GM18511 (cell line): Measurements from ENCODE around the gene PRXL2B.

Experiments
- ATAC-seq: cut with Tn5 transposase; IDR thresholded peaks from one replicate; pipeline ENCODE4 v1.9.1; 2021; ENCODE audit warnings: mild to moderate bottlenecking, moderate library complexity; ENCODE audit not compliant: unreplicated experiment

PRXL2B gene

DNA sequence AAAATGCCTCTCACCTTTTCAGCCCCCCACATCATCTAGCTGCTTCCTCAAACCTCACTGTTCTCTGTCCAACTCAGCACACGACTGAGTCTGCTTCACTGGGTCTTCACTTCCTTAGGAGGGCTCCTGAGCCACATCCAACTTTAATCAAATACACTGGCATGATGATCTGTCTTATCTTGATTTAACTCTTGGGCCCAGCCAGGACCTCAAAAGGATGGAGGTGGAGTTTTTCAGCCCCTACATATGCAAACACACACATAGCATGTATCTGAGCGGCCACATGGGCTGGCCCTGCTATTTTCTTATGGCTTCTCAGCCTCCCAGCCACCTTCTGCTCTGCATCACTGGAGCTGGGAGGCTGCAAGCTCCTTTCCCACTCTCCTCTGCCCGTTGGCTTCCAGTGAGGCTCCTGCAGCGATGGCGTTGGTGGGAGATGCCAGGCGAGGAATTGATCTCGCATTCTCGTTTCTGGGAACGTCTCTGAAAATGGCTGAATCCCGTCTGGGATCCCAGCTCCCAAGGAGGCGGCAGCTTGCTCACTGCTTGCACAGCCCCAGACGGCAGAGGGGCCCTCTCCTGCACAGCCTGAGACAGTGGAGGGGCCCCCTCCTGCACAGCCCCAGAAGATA, 1.8 kb upstream of the PRXL2B start:
- ATAC-seq, result no peak

DNA sequence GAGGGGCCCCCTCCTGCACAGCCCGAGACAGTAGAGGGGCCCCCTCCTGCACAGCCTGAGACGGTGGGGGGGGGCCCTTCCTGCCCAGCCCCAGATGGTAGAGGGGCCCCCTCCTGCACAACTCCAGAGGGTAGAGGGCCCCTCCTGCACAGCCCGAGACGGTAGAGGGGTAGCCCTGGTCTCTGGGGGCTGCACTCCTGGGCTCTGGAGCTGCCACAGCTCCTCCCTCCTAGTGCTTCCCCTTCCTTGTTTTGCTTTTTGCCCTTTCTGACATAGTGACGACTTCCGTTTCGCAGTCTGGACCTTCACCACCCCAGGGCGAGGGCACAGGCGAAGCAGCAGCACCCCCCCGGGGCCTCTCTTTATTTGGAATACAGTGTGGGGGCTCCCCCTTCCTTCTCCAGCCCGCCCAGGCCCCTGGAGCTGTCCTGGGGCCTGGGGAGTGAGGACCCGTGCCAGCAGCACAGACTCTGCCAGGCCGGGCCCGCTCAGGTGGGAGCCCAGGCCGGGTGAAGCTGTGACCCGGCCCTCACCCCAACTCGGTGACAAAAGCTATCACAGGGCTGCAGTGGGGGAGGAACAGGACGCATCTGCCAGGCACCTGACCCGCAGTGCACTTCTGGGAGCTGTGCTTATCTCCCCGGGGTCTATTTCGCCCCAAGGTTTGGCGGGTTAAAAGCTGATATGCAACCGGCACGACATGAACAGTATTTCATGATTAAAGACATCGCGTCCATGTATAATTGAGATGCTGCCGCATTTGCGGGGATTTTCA, 1.1 kb upstream of the PRXL2B start:
- peak; percentile 50 for ATAC-seq

DNA sequence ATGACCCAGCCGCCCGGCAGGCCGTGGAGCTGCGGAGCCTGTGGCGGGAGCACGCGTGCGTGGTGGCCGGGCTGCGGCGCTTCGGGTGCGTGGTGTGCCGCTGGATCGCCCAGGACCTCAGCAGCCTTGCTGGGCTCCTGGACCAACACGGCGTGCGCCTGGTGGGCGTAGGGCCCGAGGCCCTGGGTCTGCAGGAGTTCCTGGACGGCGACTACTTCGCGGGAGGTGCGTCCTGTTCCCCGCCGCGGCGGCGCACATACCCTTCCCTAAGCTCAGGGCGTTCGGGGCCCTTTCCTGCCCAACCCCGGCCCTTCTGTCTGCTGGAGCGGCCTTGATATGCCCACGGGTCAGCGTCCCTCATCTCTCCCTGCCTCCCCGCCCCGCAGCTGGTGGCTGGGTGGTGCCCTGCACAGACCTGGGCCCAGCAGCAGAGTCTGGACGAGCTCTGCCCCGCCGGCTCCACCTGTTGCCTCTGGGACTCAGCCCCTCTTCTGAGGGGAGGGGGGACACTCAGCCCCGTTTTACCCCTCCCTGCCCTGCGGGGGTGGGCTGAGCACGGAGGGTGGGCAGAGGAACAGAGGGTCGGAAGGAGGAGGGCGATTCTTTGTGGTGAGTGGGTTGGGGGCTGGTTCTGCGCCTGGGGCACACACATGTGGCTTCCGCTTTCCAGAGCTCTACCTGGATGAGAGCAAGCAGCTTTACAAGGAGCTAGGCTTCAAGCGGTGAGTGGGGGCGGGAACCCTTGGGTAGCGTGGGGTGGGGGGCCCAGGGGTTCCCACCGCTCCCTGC, 688 bp downstream of the PRXL2B start:
- no peak for ATAC-seq

DNA sequence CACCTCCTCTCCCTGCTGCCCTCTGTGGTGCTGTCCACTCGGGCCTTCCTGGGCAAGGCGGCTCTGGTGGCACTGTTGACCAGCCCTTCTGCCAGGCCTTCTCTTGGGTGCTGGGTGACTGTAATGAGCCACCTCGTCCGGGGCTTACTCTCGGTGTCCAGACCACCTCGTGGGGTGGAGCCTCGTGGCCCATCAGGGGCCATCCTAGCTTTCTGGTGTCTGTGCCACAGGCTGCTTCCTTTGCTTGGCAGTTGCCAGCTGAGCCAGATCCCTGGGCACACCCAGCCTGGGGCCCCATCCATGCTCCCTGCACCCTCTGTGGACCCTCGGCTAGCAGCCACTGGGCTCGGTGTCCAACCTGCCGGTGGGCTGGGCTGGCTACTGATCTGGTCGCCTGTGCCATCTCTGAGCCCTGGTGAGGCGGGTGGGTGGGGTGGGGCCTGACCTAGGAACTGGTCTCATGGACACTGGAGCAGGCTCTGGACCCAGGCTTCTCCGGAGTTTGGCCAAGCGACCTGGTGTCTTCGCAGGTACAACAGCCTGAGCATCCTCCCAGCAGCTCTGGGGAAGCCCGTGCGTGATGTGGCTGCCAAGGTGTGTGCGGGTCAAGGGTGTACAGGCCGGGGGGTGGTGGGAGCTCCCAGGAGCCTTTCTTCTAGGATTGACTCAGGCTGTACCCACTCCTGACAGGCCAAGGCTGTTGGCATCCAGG, 1.4 kb downstream of the PRXL2B start:
- no peak for ATAC-seq

DNA sequence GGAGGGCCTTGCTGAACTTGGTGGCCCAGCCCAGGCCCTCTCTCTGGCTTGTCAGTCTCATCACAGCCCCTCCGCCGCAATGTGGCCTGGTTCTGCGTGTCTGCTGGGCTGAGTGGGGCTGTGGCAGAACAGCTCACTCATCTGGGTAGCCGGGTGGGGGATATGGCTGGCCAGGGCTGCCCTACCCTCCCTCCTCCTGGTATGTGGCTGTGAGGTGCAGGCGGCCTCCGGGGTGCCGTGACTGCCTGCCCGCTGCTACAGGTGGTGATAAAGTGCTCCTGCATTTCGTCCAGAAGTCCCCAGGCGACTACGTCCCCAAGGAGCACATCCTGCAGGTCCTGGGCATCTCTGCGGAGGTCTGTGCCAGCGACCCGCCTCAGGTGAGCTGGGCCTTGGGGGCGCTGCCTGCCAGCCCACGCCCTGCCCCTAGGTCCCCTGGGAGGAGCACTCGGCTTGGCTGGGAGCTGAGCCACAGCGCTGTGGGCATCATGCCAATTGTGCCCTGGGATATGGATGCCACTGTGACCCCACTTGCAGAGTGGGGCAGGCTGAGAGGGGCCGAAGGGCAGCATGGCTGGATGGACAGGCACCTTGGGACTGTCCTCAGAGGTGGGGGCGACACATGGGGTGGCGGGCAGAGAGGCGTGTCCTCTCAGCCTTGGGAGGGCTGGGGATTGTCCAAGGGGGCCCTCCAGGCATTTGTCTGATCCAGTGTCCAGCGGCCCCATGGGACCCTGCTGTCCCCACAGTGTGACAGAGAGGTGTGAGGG, 2.3 kb downstream of the PRXL2B start:
- ATAC-seq, result no peak

DNA sequence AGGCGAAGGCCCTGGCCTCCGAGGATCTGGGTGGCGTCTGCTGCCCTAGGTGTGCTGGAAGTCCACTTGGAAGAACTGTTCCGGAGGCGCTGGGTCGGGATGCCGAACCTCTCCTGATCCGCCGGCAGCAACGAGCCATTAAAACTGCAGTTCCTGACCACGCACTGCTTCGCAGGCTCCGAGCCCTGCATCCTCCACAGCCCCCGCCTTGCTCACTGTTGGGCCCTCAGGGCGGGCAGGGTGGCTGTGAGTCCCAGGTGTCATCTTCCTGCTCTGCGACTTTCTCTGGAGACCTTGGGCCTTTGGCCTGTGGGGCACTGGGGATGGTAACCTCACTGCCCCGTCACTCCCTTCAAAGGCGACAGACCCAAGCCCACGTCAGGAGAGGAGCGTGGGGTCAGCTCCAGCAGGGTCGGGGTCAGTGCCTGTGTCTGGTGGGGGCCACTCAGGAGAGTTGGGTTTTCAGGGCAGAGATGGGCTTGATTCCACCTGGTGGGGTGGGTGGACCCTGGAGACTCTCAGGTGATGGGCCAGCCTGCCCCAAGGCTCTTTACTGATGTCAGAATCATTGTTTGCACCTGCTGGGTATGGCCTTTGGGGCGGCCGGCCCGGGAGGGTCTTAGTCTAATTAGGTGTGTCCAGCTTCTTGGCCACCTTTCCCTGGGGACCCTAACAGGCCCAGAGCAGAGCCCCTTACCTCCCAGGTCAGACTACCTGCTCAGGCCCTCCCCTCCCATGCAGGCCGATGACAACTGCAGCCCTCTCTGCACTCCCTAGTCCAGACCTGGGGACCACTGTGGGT, 3.1 kb downstream of the PRXL2B start:
- no peak for ATAC-seq

DNA sequence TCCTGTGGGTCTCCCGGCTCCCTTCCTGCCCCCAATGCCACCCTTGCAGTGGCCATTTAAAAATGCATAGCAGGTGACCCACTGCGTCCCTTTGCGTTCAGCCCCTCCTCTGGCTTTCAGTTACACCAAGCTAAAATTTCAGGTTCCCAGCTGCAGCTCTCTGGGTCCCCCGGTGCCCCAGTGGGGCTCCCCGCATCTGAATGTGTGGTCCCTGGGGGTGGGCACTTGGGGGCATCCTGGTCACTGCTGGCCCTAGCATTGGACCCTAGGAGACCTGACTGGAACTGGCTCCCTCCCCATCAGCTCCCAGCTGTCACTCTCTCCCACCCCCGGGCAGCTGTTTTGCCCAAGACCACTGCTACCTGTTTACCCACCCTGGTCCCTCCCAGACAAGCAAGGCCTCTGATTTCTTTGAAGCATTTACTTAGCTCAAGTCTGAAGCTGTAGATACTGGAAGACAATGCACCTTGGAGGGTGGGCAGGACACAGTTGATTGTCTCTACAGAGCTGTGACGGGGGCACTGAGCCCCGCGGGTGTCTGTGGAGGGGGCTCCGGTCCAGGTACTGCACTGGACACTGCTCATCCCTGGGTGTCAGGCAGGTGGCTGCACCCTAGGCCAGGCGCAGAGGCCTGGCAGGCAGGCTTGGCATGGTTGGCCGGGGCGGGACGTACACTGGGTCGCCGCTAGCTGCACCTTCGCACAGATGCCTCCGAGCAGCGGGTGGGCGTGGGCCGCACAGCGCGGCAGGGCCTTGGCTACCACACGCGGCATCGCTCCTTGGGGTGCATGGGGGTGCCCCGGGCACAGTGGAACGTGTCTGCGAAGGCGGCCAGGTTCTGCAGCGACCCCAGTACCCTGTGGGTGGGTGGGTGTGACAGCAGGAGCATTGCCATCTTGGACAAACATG, 3.9 kb downstream of the PRXL2B start:
- ATAC-seq, result no peak

DNA sequence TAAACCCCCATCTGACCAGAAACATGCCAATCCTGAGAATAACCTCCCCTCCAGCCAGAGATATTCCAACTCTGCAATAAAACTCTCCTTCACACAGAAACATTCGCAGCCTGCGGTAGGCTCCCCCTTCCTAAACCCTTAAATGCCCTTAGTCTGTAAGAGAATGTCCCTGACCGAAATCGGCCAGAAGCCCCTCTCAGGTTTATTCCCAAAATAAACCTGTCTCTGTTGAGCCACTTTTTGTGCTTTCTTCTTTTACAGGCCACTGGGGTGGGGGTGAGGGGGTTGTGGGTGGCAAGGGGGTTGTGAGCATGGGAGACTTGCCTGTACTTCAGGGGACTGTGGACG, 4.6 kb downstream of the PRXL2B start:
- ATAC-seq, result no peak

DNA sequence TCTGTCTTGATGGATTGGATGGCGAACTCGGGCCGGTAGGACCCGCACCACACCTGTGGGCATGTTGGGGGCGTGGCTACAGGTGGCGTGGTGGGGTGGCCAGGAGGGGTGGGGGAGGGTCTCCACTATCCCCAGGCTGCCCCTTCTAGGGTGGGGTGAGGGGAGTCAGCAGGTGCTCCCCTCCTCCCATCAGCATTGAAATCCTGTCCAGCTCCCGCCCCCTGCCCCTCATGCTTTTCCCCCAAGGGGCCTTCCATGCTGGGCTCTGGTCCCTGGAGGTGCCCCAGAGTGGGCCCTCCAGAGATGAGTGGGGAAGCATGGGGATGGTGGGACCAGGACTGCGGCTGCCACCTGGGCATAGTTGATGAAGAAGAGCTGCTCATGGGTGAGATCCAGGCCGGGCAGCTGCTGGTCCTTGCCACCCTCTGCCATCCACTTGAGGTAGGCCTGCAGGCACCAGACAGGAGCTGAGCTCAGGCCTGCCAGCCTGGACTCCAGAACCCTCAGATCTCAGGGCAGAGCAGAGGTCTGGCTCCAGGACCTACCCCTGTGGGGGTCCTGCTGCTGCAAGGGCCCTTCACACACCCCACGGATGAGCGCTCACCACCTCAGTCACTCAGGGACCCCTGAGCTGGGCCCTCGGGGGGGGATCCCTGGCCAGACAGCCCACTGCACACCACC, 5.1 kb downstream of the PRXL2B start:
- no peak for ATAC-seq

DNA sequence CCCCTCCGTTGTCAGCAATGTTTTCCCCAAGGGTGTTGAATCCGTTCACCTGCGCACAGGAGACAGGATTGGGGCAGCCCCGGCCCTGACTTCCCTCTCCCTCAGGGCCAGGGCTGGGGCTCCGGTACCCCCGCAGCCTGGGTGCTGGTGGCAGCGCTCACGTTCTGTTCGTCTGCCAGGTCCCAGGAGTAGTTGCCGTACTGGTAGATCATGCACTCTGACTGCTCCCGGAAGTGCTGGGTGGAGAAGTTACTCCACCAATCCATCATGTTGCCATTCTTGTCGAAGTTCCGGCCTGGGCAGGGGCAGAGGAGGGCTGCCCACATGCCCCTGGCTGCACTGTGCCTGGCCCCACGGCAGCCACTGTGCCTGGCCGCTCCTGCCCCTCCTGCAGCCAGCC, 6.1 kb downstream of the PRXL2B start:
- ATAC-seq, result no peak

DNA sequence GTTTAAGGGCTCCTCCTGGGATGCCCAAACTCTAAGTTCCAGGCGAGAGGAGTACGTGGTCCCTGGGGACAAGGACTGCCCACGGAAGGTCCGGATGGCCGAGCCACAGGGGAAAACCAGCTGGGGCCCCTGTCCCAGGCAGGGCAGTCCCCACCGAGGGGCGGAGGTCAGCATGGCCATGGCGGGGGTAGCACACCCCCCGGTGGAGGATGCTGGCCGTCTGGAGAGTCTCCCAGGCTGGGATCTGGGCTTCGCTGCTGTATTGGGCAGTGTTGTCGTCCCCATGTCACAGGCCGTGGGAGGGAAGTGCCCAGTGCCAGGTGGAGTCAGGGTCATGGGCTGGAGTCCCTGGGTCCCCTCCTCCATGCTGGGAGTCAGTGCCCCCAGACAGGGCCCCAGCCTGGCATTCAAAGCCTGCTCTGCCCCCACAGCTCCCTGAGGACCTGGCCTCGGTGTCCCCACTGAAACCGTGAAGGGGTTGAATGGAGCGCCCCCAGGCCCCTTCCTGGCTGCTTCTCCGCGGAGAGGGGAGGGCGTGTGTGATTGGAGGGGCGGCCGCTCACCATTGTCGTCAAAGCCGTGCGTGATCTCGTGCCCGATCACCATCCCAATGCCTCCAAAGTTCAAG, 6.8 kb downstream of the PRXL2B start:
- ATAC-seq, result no peak

DNA sequence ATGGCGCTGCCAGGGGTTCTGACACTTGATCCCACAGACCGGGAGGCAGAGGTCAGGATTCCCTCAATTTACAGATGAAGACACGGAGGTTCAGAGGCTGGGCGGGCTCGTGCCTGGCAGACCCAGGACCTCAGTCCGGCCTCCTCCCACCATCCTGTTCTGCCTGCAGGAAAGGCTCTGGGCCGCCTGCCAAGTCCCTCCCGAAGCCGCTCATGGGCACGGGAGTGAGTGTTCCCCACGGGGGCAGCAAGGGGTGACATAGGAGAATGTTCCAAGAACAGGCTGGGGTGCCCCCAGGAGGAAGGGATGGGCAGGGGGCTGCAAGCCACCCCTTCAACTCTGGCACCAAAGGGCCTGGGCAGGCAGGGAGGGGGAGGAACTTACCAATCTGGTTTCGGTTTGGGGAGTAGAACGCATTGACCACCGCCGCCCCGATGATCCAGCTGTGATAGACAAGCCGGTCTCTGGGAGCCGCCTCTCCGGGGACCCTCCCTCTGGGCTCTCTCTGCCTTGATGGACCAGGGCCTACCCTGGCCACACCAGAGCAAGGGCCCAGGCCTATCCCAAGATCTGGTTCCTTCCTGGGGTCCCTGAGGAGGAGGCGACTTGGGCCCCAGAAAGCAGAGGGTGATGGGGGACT, 7.5 kb downstream of the PRXL2B start:
- no peak for ATAC-seq

DNA sequence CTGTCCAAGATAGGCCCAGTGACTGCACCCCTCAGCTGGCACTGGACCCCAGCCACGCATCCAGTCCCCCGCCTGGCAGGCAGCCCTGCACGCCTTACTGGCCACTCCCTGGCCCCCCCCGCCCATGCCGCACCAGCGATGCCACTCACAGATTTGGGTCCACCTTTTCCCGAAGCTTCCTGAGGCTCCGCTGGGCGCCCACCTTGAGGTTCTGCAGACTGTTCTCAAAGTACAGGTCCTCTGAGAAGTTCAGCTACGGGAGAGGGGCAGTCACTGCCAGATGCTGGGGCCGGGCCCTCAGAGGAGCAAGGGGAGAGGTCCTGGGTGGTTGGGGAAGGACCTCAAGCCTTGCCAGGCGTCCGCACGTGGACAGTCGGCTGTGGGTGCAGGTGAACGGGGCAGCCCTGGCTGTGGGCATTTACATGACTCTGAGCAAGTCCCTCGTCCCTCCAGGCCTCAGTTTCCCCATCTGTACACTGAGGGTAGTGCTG, 8.1 kb downstream of the PRXL2B start:
- ATAC-seq, result no peak

DNA sequence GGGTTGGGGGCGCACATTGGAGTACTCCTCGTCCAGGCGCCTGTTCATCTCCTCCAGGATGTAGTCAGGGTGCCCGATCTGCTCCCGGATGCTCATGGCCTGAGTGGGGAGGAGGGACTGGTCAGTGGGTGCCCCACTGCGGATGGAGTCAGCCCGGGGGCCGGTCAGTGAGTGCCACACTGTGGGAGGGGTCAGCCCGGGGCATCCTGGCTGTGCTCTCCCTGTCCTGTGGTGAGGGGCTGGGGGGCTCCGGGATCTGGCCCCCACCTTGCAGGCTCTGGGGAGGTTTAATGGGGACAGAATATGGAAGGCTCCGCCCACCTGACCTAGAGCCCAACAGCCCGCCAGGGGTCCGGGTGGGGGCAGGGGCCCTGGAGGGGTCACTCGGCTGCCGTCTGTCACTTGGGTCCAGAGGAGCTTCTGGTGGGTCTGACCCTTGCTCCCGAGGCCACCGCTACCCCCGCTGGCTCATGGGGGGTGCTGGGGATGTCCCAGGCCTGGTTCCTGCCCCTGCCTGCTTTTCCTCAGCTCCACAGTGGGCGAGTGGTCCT, 8.8 kb downstream of the PRXL2B start:
- no peak for ATAC-seq

DNA sequence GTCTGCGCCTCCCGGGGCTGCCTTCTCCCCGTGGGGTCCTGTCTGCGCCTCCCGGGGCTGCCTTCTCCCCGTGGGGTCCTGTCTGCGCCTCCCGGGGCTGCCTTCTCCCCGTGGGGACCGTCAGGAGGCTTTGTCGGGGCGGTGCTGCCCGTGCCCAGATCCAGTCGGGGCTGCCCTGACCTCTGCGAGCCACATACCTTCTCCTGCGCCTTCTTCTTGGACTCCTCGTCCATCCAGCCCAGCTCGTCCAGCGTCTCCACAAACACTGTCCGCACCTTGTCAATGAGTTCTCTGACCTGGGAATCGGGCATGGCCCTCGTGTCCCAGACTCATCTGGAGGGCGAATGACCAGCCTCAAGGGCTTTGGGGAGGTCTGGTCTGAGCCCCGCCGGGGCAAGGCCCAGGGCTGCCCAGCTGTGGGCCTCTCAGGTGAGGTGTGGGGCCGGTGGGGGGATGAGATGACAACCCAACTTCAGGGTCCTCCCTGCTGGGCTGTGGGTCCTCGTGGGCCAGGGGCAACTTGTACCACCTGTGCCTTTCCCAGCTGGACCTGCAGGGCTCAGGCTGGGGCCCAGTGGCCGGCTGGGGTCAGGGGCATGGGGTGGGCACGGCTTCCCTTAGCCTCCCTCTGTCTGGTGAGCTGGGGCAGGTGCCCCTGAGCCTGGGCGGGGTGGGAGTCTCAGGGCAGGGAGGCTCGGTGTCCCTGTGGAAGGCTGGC, 9.4 kb downstream of the PRXL2B start:
- no peak for ATAC-seq
